Peyer's patch (tissue), 4 donors: ENCODE measurements around the gene ARMH4. TPM values are rescaled to one million over a fixed set of nuclear protein-coding genes. Genes with fewer than 3 reads are reported as not detected.

Source experiments
- DNase-seq, 3 donors: peaks; one replicate each; pipeline ENCODE4 v3.0.0-alpha.2; 2017 to 2019
- H3K27ac ChIP-seq, 4 donors: fragments of 200-600 bp; sonication (generic); one replicate each; pipeline ENCODE4 v1.5.1; 2016 to 2019
- H3K27me3 ChIP-seq, 2 donors: fragments of 200-600 bp; sonication (generic); one replicate each; pipeline ENCODE4 v1.5.1; 2019
- H3K36me3 ChIP-seq, 3 donors: fragments of 200-600 bp; sonication (generic); one replicate each; pipeline ENCODE4 v1.5.1; 2016 to 2019
- H3K4me1 ChIP-seq, 4 donors: fragments of 200-600 bp; sonication (generic); one replicate each; pipeline ENCODE4 v1.5.1; 2016 to 2019
- H3K4me3 ChIP-seq, 4 donors: fragments of 200-600 bp; sonication (generic); 1 replicate in 3 of 4; 2 replicates in 1 of 4; pipeline ENCODE4 v1.5.1; 2016 to 2019; ENCODE audit warnings: mild to moderate bottlenecking in 1 of 4
- H3K9me3 ChIP-seq, 4 donors: fragments of 200-600 bp; sonication (generic); one replicate each; pipeline ENCODE4 v1.5.1; 2016 to 2019; ENCODE audit warnings: mild to moderate bottlenecking in 1 of 4
- POLR2A ChIP-seq, 2 donors: fragments of 450-650 bp; IDR thresholded peaks; one replicate each; pipeline ENCODE4 v1.5.1; 2017; ENCODE audit warnings: antibody characterized with exemption in 2 of 2, mild to moderate bottlenecking in 2 of 2, moderate library complexity in 2 of 2
- small RNA-seq, 2 donors: library from RNA; depleted of rRNA; stranded (forward); fragments of <200 nt; gene quantifications; one replicate each; pipeline ENCODE3, GENCODE V24; 2016
- total RNA-seq, 4 donors: library from RNA; depleted of rRNA; stranded (reverse); fragments of >200 nt; gene quantifications; one replicate each; pipeline ENCODE4 v1.1.0, GENCODE V29; 2016
- TF ChIP-seq, protein P1 (sequence below), 6 experiments: fragments of 450-650 bp in 4 of 6; fragments of 200-600 bp in 2 of 6; sonication (generic) in 1 of 6; IDR thresholded peaks; one replicate each; pipeline ENCODE4 v1.5.1; 2017 to 2019; ENCODE audit warnings: antibody characterized with exemption in 6 of 6, mild to moderate bottlenecking in 3 of 6, moderate library complexity in 1 of 6

Gene ARMH4
- total RNA-seq, 4 donors from 2014 or later, result 0.18 to 3.2 (median 1.4) TPM

DNA sequence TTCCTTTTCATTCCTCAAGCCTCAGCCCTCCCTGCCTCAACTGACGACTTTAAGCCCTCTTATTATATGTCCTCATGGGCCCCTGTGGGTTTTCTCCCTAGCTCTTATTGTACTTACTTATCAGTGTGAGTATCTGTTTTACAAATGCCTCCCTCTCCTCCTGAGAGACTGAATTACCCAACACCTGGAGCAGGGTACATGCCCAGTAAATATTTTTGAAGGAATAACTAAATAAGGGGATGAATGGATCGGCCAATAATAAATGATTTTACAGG, 190.3 kb downstream of the ARMH4 start:
- DNase-seq, result no peak
- Histone ChIP-seq H3K27ac (no peak overlapping the region), H3K27me3 (no peaks in the 10 kb centered on the region), H3K9me3 (no peaks in the 10 kb centered on the region), H3K4me1 (no peaks in the 10 kb centered on the region), H3K4me3 (no peak overlapping the region), H3K36me3 (no peaks in the 10 kb centered on the region)
- TF ChIP-seq POLR2A (IDR thresholded peaks at IDR 0.05), result no peak

DNA sequence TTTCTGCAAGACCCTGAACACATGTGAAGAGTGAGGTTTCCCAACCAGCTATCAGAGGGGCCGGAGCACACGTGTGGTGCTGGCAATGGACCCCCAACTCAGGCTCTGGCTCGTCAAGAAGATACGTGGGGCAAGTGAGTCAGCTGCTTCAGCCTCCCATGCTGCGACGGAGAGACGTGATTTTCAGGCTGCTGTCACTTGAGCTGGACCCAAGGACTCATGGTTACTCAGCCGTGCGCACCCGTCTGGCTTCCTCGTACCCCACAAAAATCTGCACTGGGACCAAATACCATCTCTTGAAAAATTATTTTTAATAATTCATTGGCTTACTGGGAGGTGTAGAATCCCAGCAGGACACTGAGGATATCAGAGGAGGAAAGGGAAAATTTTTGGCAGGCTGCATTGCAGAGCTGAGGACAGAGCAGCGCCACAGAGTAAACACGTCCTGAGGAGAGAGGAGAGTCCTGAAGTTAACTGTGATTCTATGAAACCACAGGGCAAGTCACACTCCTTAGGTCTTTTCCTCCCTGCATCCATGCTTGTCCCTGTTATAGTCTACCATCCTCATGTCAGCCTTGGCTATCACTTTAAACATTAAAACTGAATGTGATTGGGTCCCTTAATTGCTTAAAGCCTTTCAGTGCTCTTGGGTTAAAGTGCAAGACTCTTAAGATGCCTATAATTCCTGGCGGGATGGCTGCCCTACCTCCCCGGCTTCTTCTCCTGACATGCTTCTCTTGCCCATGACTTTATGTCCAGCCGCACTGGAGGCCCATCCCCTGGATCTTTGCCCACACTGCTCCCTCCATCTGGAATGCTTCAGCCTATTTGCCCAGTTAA, 190.8 kb downstream of the ARMH4 start:
- H3K27me3 ChIP-seq, result no peaks in the 10 kb centered on the region
- DNase-seq, result no peak
- no peaks in the 10 kb centered on the region for H3K36me3 ChIP-seq
- TF ChIP-seq, protein P1, sequence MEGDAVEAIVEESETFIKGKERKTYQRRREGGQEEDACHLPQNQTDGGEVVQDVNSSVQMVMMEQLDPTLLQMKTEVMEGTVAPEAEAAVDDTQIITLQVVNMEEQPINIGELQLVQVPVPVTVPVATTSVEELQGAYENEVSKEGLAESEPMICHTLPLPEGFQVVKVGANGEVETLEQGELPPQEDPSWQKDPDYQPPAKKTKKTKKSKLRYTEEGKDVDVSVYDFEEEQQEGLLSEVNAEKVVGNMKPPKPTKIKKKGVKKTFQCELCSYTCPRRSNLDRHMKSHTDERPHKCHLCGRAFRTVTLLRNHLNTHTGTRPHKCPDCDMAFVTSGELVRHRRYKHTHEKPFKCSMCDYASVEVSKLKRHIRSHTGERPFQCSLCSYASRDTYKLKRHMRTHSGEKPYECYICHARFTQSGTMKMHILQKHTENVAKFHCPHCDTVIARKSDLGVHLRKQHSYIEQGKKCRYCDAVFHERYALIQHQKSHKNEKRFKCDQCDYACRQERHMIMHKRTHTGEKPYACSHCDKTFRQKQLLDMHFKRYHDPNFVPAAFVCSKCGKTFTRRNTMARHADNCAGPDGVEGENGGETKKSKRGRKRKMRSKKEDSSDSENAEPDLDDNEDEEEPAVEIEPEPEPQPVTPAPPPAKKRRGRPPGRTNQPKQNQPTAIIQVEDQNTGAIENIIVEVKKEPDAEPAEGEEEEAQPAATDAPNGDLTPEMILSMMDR (IDR thresholded peaks at IDR 0.05), result no peak
- TF ChIP-seq POLR2A (IDR thresholded peaks at IDR 0.05), result no peak
- no peak overlapping the region for H3K27ac ChIP-seq
- H3K9me3 ChIP-seq, result no peaks in the 10 kb centered on the region
- H3K4me3 ChIP-seq, result no peak overlapping the region
- no peaks in the 10 kb centered on the region for H3K4me1 ChIP-seq

DNA sequence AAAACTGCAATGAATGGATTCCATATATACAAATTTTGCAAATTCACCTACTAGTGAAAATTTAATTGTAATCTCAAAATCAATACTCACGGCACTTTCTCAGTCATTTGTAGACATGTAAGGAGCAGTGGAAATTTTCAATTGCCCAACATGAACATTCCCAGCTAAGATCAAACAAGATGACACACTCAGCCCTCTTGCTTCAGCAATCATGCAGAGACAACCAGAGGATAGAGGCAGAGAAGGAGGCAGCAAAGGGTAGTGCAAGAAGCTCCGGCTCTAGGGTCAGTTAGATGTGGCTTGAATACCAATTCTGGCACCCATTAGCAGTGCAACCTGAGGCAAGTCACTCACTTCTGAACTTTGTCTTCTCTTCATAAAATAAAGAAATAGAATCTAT, 194.6 kb downstream of the ARMH4 start:
- TF ChIP-seq POLR2A (IDR thresholded peaks at IDR 0.05), result no peak
- TF ChIP-seq, protein P1 (IDR thresholded peaks at IDR 0.05), result no peak
- H3K27ac ChIP-seq, result no peak overlapping the region
- no peaks in the 10 kb centered on the region for H3K9me3 ChIP-seq
- H3K4me3 ChIP-seq, result no peak overlapping the region
- H3K4me1 ChIP-seq, result no peaks in the 10 kb centered on the region
- H3K27me3 ChIP-seq, result no peaks in the 10 kb centered on the region
- no peaks in the 10 kb centered on the region for H3K36me3 ChIP-seq
- DNase-seq, result no peak

Small RNA genes within 50 kb of the gene (small RNA-seq; reads per million reads assigned to genes)
- gene RN7SL598P, result 0 to 0.06 reads per million in 2 donors

Other genes starting within 250 kb of the ARMH4 start
- 10 to 100 TPM; 37.1 to 70.6 (median 44.9) TPM for gene ACTR10, start 47.9 kb upstream of the ARMH4 start, total RNA-seq
- 100 to 1,000 TPM in 2 of 4 donors, 10 to 100 TPM in 2; 78.5 to 199 (median 112) TPM for gene PSMA3, start 92.6 kb upstream of the ARMH4 start, total RNA-seq
- 10 to 100 TPM; 22.9 to 66.0 (median 26.7) TPM for gene ARID4A, start 146.3 kb upstream of the ARMH4 start, total RNA-seq
- not detected for gene TOMM20L, start 243.7 kb upstream of the ARMH4 start, total RNA-seq